Erythroblast (primary cell): ENCODE data around the gene CEBPZOS.

Experiments used
- GATA1 ChIP-seq: IDR thresholded peaks from 2 replicates; pipeline ENCODE4 v1.6.1; 2011; ENCODE audit warnings: low read depth, mild to moderate bottlenecking, control low read depth, low read length, moderate library complexity
- POLR2A ChIP-seq: IDR thresholded peaks from 2 replicates; pipeline ENCODE4 v1.6.1; 2011; ENCODE audit warnings: mild to moderate bottlenecking, low read length

GRCh38 chr2:37223131-37223530 is 26.8 kb downstream of the CEBPZOS start:
- TF ChIP-seq POLR2A (no peak), GATA1 (no peak)
